Renal cortex interstitium (tissue), 11 donors: ENCODE measurements around the gene ARFGAP3. TPM values are rescaled to one million over a fixed set of nuclear protein-coding genes. Genes with fewer than 3 reads are reported as not detected.

Experiments
- DNase-seq, 11 donors: peaks; one replicate each; pipeline ENCODE4 v3.0.0-alpha.2; 2013; ENCODE audit warnings: low read depth in 9 of 11, low spot score in 4 of 11; ENCODE audit errors: extremely low read depth in 1 of 11
- polyA plus RNA-seq, 3 donors: library from polyadenylated mRNA; unstranded; fragments of 120-200 nt; gene quantifications; one replicate each; pipeline ENCODE4 v1.2.1, GENCODE V29; 2013; ENCODE audit not compliant: insufficient read length in 3 of 3

The ARFGAP3 gene
- polyA plus RNA-seq, 3 donors = 49.1 to 51.9 (median 49.4) TPM

- DNase-seq = no peak
Measured at GRCh38 chr22:42871146-42872050, 14.3 kb upstream of the ARFGAP3 start.

- no peak for DNase-seq
Measured at GRCh38 chr22:42869888-42870480, 12.9 kb upstream of the ARFGAP3 start.

- no peak for DNase-seq
Measured at GRCh38 chr22:42869463-42869862, 12.4 kb upstream of the ARFGAP3 start.

GRCh38 chr22:42868751-42869251 lies 11.7 kb upstream of the ARFGAP3 start:
- DNase-seq = no peak

- no peak for DNase-seq
Measured at GRCh38 chr22:42866100-42866499, 9.0 kb upstream of the ARFGAP3 start.

GRCh38 chr22:42865536-42865935 lies 8.5 kb upstream of the ARFGAP3 start:
- no peak for DNase-seq

- DNase-seq = no peak
Measured at GRCh38 chr22:42863349-42863961, 6.4 kb upstream of the ARFGAP3 start.

- DNase-seq = no peak
Measured at GRCh38 chr22:42862045-42862734, 5.1 kb upstream of the ARFGAP3 start.

- DNase-seq = no peak
Measured at GRCh38 chr22:42860968-42861367, 3.9 kb upstream of the ARFGAP3 start.

- no peak for DNase-seq
Measured at GRCh38 chr22:42857845-42858481, 890 bp upstream of the ARFGAP3 start.

- peak in 9 of 11 donors; percentile 17 to 49 (median 30) for DNase-seq
Measured at GRCh38 chr22:42856179-42856864, 751 bp downstream of the ARFGAP3 start.

GRCh38 chr22:42855721-42856120 lies 1.4 kb downstream of the ARFGAP3 start:
- DNase-seq = no peak

GRCh38 chr22:42855211-42855610 lies 1.9 kb downstream of the ARFGAP3 start:
- no peak for DNase-seq

GRCh38 chr22:42848941-42849550 lies 8.0 kb downstream of the ARFGAP3 start:
- no peak for DNase-seq

- DNase-seq = no peak
Measured at GRCh38 chr22:42847110-42847509, 10.0 kb downstream of the ARFGAP3 start.

- no peak for DNase-seq
Measured at GRCh38 chr22:42844756-42845155, 12.3 kb downstream of the ARFGAP3 start.

GRCh38 chr22:42842658-42843370 lies 14.3 kb downstream of the ARFGAP3 start:
- DNase-seq = no peak
